ENCODE results near the gene LRRC51. TPM values are rescaled to one million over a fixed set of nuclear protein-coding genes. Genes with fewer than 3 reads are reported as not detected.

LRRC51 gene
- total and polyA plus RNA-seq, 2 donors (not counting 1 experiment from before 2014, with no cell fraction given) = 1.4 to 7.7 TPM

DNA sequence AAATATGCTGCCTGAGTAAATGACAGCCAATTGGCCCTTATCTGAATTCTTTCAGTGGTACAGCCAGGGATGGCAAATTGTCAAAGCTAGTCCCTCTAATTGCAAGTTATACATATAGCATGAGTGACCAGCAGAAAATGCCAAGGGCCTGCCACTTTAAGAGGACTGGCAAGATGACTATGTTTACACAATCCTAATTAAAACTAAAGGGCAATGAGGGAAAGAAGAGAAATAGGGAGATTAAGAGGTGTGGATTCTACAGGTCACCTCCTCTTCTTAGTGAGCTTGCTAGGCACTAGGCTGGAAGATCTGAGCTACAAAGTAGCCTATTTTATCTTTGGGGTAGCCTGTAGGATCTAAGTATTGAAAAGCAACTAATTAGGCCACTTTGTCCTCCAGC is 13.8 kb upstream of the LRRC51 start:
- Mint-ChIP-seq H3K4me1 (peaks cover 16% of the 10 kb centered on the region), H3K27me3 (no peaks in the 10 kb centered on the region), H3K4me3 (no peak overlapping the region), H3K27ac (no peak overlapping the region), H3K9me3 (ENCODE audit: insufficient read depth) (no peaks in the 10 kb centered on the region)
- CTCF ChIA-PET = interaction anchor here (1.5 kb wide), 1 partner anchor 24 kb away, joined by 4 read pairs; no protein-coding TSS in a partner anchor
- peaks cover 34% of the 10 kb centered on the region for H3K79me2 ChIP-seq (ENCODE audit: control insufficient read depth, insufficient read depth, low read length)
- DNase-seq (no peak), ATAC-seq (ENCODE audit: low read depth) (no peak)
- H4K20me1 ChIP-seq (ENCODE audit: control insufficient read depth, insufficient read depth, low read length, poor library complexity, severe bottlenecking) = no peaks in the 10 kb centered on the region
- no peaks in the 10 kb centered on the region for H3K27me3 ChIP-seq (replicated peaks in 1 of 4; ENCODE audit: control extremely low read depth in 1 of 4, control insufficient read depth in 3 of 4, insufficient read depth in 4 of 4, low read length in 3 of 4)
- H3K4me1 ChIP-seq (ENCODE audit: control insufficient read depth in 2 of 2, insufficient read depth in 2 of 2, low read length in 2 of 2) = peaks cover 15 to 22% of the 10 kb centered on the region in 2 donors
- H3K4me3 ChIP-seq (ENCODE audit: control extremely low read depth in 1 of 5, extremely low read depth in 1 of 5, insufficient read depth in 1 of 5, low read depth in 2 of 5, low read length in 4 of 5) = no peak overlapping the region
- H2AFZ ChIP-seq (ENCODE audit: insufficient read depth, low read depth, low read length, poor library complexity, severe bottlenecking) = no peak overlapping the region
- intact Hi-C loops (cut with micrococcal nuclease) = no loop called here
- no peak overlapping the region for H3K4me2 ChIP-seq (replicated peaks; ENCODE audit: low read depth, low read length, poor library complexity, severe bottlenecking)
- POLR2A ChIA-PET = no interaction called here
- H3K9ac ChIP-seq (ENCODE audit: low read length) = no peak overlapping the region
- TF ChIP-seq, protein P1, sequence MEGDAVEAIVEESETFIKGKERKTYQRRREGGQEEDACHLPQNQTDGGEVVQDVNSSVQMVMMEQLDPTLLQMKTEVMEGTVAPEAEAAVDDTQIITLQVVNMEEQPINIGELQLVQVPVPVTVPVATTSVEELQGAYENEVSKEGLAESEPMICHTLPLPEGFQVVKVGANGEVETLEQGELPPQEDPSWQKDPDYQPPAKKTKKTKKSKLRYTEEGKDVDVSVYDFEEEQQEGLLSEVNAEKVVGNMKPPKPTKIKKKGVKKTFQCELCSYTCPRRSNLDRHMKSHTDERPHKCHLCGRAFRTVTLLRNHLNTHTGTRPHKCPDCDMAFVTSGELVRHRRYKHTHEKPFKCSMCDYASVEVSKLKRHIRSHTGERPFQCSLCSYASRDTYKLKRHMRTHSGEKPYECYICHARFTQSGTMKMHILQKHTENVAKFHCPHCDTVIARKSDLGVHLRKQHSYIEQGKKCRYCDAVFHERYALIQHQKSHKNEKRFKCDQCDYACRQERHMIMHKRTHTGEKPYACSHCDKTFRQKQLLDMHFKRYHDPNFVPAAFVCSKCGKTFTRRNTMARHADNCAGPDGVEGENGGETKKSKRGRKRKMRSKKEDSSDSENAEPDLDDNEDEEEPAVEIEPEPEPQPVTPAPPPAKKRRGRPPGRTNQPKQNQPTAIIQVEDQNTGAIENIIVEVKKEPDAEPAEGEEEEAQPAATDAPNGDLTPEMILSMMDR (IDR thresholded peaks at IDR 0.05) = no peak
- TF ChIP-seq EZH2 (IDR thresholded peaks at IDR 0.05; ENCODE audit: borderline replicate concordance, insufficient read depth, low read depth, low read length, poor library complexity, severe bottlenecking) = no peak
- no peak overlapping the region for H3K27ac ChIP-seq (ENCODE audit: low read length in 2 of 2)
- peaks cover 0 to 3% of the 10 kb centered on the region in 2 experiments for H3K36me3 ChIP-seq (replicated peaks in 1 of 2; ENCODE audit: control extremely low read depth in 1 of 2, control insufficient read depth in 1 of 2, extremely low read depth in 1 of 2, insufficient read depth in 2 of 2, low read length in 1 of 2)
- no peaks in the 10 kb centered on the region for H3K9me3 ChIP-seq (ENCODE audit: control extremely low read depth in 1 of 3, control insufficient read depth in 2 of 3, insufficient read depth in 1 of 3, low read length in 2 of 3)

DNA sequence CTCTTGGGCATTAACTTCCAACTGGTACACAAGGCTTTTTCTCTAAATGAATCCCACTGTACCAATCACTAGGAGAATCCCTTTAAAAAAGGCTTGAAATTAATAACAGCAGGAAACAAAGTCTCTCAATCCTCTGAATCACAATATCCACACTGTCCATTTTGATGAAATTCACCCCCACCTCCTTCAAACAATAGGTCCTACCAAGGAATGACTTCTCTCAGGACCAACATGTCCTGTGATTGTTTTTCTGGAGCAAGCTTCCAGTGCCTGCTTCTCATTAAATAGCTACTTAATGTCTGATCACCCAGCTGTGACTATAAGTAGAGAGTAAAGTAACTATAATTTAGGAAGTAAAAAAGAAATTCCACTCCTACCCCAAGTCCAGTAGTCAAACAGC is 13.4 kb upstream of the LRRC51 start:
- TF ChIP-seq EZH2 (IDR thresholded peaks at IDR 0.05; ENCODE audit: borderline replicate concordance, insufficient read depth, low read depth, low read length, poor library complexity, severe bottlenecking) = no peak
- TF ChIP-seq, protein P1 (IDR thresholded peaks at IDR 0.05) = no peak
- peaks cover 38% of the 10 kb centered on the region for H3K79me2 ChIP-seq (ENCODE audit: control insufficient read depth, insufficient read depth, low read length)
- no peak overlapping the region for H3K27ac ChIP-seq (ENCODE audit: low read length in 2 of 2)
- DNase-seq = no peak
- H3K4me3 Mint-ChIP-seq = no peak overlapping the region
- ChIA-PET CTCF (interaction anchor here (0.7 to 1.9 kb wide), 2 partner anchors 12 to 24 kb away, joined by 3 to 4 read pairs; no protein-coding TSS in a partner anchor), POLR2A (no interaction called here)
- peaks cover 13 to 18% of the 10 kb centered on the region in 2 donors for H3K4me1 ChIP-seq (ENCODE audit: control insufficient read depth in 2 of 2, insufficient read depth in 2 of 2, low read length in 2 of 2)
- no peaks in the 10 kb centered on the region for H4K20me1 ChIP-seq (ENCODE audit: control insufficient read depth, insufficient read depth, low read length, poor library complexity, severe bottlenecking)
- ATAC-seq (ENCODE audit: low read depth) = no peak
- H3K27me3 ChIP-seq (replicated peaks in 1 of 4; ENCODE audit: control extremely low read depth in 1 of 4, control insufficient read depth in 3 of 4, insufficient read depth in 4 of 4, low read length in 3 of 4) = no peaks in the 10 kb centered on the region
- H3K27ac Mint-ChIP-seq = no peak overlapping the region
- no peak overlapping the region for H3K9ac ChIP-seq (ENCODE audit: low read length)
- peaks cover 0 to 3% of the 10 kb centered on the region in 2 experiments for H3K36me3 ChIP-seq (replicated peaks in 1 of 2; ENCODE audit: control extremely low read depth in 1 of 2, control insufficient read depth in 1 of 2, extremely low read depth in 1 of 2, insufficient read depth in 2 of 2, low read length in 1 of 2)
- no peak overlapping the region for H3K4me2 ChIP-seq (replicated peaks; ENCODE audit: low read depth, low read length, poor library complexity, severe bottlenecking)
- no peaks in the 10 kb centered on the region for H3K27me3 Mint-ChIP-seq
- H3K9me3 ChIP-seq (ENCODE audit: control extremely low read depth in 1 of 3, control insufficient read depth in 2 of 3, insufficient read depth in 1 of 3, low read length in 2 of 3) = no peaks in the 10 kb centered on the region
- no peaks in the 10 kb centered on the region for H3K9me3 Mint-ChIP-seq (ENCODE audit: insufficient read depth)
- no peak overlapping the region for H2AFZ ChIP-seq (ENCODE audit: insufficient read depth, low read depth, low read length, poor library complexity, severe bottlenecking)
- H3K4me3 ChIP-seq (ENCODE audit: control extremely low read depth in 1 of 5, extremely low read depth in 1 of 5, insufficient read depth in 1 of 5, low read depth in 2 of 5, low read length in 4 of 5) = no peak overlapping the region
- peaks cover 12% of the 10 kb centered on the region for H3K4me1 Mint-ChIP-seq
- intact Hi-C loops (cut with micrococcal nuclease) = no loop called here
